ENCODE measurements around the gene ADPRH. TPM values are rescaled to one million over a fixed set of nuclear protein-coding genes. Genes with fewer than 3 reads are reported as not detected.

The ADPRH gene
- total and polyA plus RNA-seq, 10 of the 15 experiments (the other 5 are each of a cell fraction or from before 2014, with no cell fraction given) = 2.3 to 32.6 (median 19.0) TPM

DNA sequence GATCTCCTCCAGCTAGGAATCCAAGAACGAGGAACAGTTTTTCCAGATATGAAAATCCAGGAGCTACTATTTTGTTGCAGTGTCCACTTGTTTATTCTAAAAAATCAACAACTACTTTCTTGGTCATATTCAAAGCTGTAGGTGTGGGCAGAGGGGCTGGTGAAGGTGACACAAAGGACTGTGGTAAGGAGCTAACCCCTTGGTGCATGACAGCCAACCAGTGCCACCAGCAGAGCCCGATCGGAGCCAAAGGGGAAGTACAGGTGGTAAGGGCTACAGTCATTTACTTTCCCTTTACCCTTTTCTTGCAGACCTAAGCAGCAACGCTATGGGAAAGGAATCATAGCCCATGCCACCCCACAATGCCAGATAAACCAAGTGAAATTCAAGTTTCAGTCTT is 49.1 kb downstream of the ADPRH start (continued):
- TF ChIP-seq, protein P1, sequence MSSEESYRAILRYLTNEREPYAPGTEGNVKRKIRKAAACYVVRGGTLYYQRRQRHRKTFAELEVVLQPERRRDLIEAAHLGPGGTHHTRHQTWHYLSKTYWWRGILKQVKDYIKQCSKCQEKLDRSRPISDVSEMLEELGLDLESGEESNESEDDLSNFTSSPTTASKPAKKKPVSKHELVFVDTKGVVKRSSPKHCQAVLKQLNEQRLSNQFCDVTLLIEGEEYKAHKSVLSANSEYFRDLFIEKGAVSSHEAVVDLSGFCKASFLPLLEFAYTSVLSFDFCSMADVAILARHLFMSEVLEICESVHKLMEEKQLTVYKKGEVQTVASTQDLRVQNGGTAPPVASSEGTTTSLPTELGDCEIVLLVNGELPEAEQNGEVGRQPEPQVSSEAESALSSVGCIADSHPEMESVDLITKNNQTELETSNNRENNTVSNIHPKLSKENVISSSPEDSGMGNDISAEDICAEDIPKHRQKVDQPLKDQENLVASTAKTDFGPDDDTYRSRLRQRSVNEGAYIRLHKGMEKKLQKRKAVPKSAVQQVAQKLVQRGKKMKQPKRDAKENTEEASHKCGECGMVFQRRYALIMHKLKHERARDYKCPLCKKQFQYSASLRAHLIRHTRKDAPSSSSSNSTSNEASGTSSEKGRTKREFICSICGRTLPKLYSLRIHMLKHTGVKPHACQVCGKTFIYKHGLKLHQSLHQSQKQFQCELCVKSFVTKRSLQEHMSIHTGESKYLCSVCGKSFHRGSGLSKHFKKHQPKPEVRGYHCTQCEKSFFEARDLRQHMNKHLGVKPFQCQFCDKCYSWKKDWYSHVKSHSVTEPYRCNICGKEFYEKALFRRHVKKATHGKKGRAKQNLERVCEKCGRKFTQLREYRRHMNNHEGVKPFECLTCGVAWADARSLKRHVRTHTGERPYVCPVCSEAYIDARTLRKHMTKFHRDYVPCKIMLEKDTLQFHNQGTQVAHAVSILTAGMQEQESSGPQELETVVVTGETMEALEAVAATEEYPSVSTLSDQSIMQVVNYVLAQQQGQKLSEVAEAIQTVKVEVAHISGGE (CRISPR knock-in tag; IDR thresholded peaks at IDR 0.05) = no peak
- no peak for TF ChIP-seq SIX5 (IDR thresholded peaks at IDR 0.05; ENCODE audit: low read depth, low read length, severe bottlenecking)
- no peak for TF ChIP-seq MYB (IDR thresholded peaks at IDR 0.05; ENCODE audit: borderline replicate concordance, low read depth, low read length)
- TF ChIP-seq KDM1A (IDR thresholded peaks at IDR 0.05; ENCODE audit: borderline replicate concordance) = no peak
- no peak for TF ChIP-seq SRF (IDR thresholded peaks at IDR 0.05; ENCODE audit: low read depth in 2 of 2, low read length in 2 of 2)
- TF ChIP-seq KLF5 (IDR thresholded peaks at IDR 0.05; ENCODE audit: partially characterized antibody) = no peak
- no peak for TF ChIP-seq KAT2A (conservative IDR thresholded peaks at IDR 0.05; ENCODE audit: control insufficient read depth, low read depth, low read length)
- no peak for TF ChIP-seq STAT1 (conservative IDR thresholded peaks at IDR 0.05)
- TF ChIP-seq NFIC (IDR thresholded peaks at IDR 0.05; ENCODE audit: low read depth, low read length) = no peak; the same call in 1 of the 2 replicates
- no peak for TF ChIP-seq GABPA (IDR thresholded peaks at IDR 0.05; ENCODE audit: low read depth)
- TF ChIP-seq JUNB (IDR thresholded peaks at IDR 0.05) = no peak
- TF ChIP-seq NBN (IDR thresholded peaks at IDR 0.05) = no peak
- TF ChIP-seq FOXM1 (IDR thresholded peaks at IDR 0.05; ENCODE audit: low read depth, low read length) = no peak
- TF ChIP-seq, protein P2, sequence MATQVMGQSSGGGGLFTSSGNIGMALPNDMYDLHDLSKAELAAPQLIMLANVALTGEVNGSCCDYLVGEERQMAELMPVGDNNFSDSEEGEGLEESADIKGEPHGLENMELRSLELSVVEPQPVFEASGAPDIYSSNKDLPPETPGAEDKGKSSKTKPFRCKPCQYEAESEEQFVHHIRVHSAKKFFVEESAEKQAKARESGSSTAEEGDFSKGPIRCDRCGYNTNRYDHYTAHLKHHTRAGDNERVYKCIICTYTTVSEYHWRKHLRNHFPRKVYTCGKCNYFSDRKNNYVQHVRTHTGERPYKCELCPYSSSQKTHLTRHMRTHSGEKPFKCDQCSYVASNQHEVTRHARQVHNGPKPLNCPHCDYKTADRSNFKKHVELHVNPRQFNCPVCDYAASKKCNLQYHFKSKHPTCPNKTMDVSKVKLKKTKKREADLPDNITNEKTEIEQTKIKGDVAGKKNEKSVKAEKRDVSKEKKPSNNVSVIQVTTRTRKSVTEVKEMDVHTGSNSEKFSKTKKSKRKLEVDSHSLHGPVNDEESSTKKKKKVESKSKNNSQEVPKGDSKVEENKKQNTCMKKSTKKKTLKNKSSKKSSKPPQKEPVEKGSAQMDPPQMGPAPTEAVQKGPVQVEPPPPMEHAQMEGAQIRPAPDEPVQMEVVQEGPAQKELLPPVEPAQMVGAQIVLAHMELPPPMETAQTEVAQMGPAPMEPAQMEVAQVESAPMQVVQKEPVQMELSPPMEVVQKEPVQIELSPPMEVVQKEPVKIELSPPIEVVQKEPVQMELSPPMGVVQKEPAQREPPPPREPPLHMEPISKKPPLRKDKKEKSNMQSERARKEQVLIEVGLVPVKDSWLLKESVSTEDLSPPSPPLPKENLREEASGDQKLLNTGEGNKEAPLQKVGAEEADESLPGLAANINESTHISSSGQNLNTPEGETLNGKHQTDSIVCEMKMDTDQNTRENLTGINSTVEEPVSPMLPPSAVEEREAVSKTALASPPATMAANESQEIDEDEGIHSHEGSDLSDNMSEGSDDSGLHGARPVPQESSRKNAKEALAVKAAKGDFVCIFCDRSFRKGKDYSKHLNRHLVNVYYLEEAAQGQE (IDR thresholded peaks at IDR 0.05; ENCODE audit: low read depth, low read length) = no peak
- TF ChIP-seq, protein P3, sequence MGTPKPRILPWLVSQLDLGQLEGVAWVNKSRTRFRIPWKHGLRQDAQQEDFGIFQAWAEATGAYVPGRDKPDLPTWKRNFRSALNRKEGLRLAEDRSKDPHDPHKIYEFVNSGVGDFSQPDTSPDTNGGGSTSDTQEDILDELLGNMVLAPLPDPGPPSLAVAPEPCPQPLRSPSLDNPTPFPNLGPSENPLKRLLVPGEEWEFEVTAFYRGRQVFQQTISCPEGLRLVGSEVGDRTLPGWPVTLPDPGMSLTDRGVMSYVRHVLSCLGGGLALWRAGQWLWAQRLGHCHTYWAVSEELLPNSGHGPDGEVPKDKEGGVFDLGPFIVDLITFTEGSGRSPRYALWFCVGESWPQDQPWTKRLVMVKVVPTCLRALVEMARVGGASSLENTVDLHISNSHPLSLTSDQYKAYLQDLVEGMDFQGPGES (IDR thresholded peaks at IDR 0.05) = no peak
- no peak for TF ChIP-seq HDGF (IDR thresholded peaks at IDR 0.05)
- TF ChIP-seq, protein P4, sequence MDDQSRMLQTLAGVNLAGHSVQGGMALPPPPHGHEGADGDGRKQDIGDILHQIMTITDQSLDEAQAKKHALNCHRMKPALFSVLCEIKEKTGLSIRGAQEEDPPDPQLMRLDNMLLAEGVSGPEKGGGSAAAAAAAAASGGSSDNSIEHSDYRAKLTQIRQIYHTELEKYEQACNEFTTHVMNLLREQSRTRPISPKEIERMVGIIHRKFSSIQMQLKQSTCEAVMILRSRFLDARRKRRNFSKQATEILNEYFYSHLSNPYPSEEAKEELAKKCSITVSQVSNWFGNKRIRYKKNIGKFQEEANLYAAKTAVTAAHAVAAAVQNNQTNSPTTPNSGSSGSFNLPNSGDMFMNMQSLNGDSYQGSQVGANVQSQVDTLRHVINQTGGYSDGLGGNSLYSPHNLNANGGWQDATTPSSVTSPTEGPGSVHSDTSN (IDR thresholded peaks at IDR 0.05; ENCODE audit: insufficient replicate concordance, low read depth, low read length) = no peak
- TF ChIP-seq, protein P5, sequence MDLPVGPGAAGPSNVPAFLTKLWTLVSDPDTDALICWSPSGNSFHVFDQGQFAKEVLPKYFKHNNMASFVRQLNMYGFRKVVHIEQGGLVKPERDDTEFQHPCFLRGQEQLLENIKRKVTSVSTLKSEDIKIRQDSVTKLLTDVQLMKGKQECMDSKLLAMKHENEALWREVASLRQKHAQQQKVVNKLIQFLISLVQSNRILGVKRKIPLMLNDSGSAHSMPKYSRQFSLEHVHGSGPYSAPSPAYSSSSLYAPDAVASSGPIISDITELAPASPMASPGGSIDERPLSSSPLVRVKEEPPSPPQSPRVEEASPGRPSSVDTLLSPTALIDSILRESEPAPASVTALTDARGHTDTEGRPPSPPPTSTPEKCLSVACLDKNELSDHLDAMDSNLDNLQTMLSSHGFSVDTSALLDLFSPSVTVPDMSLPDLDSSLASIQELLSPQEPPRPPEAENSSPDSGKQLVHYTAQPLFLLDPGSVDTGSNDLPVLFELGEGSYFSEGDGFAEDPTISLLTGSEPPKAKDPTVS (IDR thresholded peaks at IDR 0.05; ENCODE audit: low read depth, low read length) = no peak
- TF ChIP-seq SIN3A (IDR thresholded peaks at IDR 0.05; ENCODE audit: low read depth, low read length) = no peak
